MM.1S (cell line): ENCODE results near the gene CREBBP.

Experiments used
- EZH2 ChIP-seq: fragments of 300-600 bp; sonication (generic); optimal IDR thresholded peaks from 2 replicates; pipeline ENCODE3; 2017; ENCODE audit warnings: low read depth, mild to moderate bottlenecking, antibody characterized with exemption, low read length, mixed read lengths
- TF ChIP-seq, protein P1 (sequence below): fragments of 300-600 bp; sonication (generic); IDR thresholded peaks from 2 replicates; pipeline ENCODE4 v1.5.1; 2016; ENCODE audit warnings: antibody characterized with exemption, low read length, mixed read lengths

DNA sequence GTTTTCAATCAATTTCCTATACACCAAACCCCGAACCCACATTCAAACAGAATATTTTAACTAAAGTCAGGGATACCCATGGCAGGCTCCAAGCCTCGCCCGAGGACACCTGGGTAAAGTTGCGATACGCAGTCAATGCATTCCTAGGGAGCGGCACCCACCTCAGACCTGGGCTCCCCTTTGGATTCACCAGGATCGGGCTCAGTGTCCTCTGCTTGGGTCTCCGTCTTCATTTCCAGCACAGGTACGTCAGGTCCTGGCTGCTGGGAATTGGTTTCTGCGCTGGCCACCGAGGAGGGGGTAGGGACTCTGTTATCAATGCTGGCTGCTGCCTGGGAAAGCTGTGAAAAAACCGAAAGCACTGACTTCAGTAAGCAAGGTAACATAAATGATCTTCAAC, 111.5 kb downstream of the CREBBP start:
- no peak for TF ChIP-seq EZH2
- TF ChIP-seq, protein P1, sequence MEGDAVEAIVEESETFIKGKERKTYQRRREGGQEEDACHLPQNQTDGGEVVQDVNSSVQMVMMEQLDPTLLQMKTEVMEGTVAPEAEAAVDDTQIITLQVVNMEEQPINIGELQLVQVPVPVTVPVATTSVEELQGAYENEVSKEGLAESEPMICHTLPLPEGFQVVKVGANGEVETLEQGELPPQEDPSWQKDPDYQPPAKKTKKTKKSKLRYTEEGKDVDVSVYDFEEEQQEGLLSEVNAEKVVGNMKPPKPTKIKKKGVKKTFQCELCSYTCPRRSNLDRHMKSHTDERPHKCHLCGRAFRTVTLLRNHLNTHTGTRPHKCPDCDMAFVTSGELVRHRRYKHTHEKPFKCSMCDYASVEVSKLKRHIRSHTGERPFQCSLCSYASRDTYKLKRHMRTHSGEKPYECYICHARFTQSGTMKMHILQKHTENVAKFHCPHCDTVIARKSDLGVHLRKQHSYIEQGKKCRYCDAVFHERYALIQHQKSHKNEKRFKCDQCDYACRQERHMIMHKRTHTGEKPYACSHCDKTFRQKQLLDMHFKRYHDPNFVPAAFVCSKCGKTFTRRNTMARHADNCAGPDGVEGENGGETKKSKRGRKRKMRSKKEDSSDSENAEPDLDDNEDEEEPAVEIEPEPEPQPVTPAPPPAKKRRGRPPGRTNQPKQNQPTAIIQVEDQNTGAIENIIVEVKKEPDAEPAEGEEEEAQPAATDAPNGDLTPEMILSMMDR, result no peak
